GM21390 (cell line): ENCODE results near the gene ACSM4.
A peak's percentile ranks its signal among the peaks of the same experiment; 100 is the strongest.
"Not testable (repeated sequence)": the region's sequence is repeated elsewhere in the genome, so short reads cannot be mapped to it uniquely, and the experiment has no call there.

Experiments used
- ATAC-seq: cut with Tn5 transposase; IDR thresholded peaks from one replicate; pipeline ENCODE4 v1.9.1; 2021; ENCODE audit not compliant: unreplicated experiment

Gene ACSM4, protein sequence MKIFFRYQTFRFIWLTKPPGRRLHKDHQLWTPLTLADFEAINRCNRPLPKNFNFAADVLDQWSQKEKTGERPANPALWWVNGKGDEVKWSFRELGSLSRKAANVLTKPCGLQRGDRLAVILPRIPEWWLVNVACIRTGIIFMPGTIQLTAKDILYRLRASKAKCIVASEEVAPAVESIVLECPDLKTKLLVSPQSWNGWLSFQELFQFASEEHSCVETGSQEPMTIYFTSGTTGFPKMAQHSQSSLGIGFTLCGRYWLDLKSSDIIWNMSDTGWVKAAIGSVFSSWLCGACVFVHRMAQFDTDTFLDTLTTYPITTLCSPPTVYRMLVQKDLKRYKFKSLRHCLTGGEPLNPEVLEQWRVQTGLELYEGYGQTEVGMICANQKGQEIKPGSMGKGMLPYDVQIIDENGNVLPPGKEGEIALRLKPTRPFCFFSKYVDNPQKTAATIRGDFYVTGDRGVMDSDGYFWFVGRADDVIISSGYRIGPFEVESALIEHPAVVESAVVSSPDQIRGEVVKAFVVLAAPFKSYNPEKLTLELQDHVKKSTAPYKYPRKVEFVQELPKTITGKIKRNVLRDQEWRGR

DNA sequence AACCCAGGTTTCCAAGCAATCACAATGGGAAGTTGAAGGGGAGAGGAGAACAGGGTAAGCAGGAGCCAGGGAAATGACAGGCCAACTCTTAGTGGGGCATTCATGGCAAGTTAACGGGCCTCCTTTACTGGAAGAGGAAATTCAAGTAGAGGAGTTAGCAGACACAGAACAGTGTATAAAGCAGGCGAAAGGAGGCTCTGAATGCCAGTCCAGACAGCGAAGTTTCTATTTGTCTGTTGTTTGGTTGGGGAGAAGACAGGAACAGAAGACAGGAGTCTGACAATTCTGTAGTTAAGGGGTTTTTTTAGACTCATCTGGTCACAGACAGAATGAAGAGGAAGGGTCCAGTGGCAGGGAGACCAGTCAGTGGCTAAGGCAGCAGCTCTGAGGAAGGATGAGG is at the start of gene ACSM4:
TSS of gene ACSM4 (plus strand) at position 301 of the 400 bp plus-strand sequence. CDS start 260 bp downstream, outside the sequence.
- ATAC-seq: no peak

DNA sequence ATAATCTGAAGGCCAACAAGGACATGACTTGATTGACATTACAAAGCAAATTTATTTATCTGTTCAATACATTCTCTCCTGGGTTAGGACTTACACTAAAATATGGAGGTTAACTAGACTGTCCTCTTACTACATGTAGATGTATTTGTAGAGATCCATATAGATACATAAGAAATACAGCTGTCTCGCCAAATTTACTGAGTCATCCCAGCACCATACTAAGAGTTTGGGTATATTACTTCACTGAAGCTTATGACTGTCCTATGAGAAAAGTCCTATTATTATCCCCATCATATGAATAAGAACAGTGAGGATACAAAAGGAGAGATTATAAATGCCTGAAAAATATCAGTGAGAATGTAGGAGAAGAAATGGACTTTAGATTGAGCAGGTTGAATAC is 44.8 kb upstream of the ACSM4 start:
- ATAC-seq: no peak

DNA sequence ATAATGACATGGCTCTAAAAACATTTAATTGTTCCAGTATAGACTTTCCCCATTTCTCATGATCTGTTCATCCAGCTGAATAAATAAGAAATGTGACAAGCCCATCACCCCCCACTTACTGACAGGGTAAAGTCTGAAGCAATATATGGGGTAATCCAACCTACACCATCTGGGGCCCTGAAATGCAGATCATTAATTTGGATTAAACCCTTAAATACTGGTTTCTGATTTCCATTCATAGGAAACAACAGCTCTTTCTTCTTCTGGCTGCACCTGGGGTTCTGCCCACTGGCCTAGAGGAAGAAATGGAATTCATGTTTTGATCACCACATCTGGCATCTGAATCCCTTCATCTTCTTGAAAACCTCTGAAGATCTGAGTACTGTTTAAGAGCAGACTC is 39.3 kb upstream of the ACSM4 start:
- no peak for ATAC-seq

DNA sequence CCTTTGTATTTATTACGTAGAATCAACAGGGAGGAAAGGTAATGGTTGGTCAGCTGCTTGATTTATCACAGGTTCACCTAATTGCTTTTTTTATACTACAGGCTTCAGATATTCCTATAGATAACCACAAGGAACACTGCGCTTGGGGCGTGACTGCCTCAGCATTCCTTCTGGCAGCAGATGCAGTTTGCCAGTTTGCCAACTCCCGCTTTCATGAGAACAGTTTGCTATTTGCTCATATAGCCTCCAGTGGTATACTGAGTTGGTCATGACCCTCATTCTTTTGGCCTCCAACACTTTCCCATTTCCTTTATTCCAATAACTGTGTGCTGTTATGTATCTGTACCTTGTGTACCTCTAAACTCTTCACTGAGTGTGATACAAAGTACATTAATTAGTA is 38.6 kb upstream of the ACSM4 start:
- ATAC-seq: no peak

DNA sequence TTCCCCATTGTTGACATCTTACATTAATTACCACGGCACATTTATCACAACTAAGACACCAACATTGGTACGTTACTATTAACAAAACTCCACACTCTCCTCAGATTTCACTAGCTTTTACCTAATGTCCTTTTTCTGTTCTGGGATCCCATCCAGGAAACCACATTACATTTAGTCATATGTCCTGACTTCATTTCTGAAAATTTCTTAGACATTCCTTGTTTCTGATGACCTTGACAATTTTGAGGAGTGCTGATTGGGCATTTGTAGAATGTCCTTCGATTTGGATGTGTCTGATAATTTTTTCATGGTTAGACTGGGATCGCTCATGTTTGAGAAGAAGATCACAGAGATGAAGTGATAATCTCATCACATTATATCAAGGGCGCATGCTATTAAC is 34.6 kb upstream of the ACSM4 start:
- ATAC-seq: no peak

DNA sequence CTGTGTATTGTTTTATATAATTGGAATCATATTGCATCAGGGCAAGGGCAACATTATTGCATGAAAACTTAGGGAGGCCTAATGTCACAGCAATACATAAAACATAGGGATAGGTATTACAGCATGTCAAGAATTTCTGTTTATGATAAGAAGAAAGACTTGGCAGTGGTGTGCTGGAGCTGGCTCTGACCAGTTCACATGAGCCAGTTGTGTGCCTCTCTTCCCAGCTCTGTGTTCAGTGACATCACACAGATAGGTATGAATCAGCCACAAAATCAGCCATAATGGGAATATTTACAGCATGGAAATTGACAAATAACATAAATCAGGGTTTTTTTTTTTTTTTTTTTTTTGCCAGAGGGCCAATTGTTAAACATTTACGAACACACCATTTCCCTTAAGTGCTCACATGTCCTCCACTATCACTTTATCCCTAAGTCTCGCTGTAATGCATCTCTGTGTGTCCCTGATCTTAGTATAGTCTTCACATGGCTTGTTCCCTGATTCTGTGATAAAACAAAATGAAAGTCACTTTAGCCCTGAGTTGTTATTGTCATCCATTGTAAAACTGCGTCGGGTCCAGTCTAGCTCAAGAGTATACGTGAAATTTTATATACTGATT is 31.9 kb upstream of the ACSM4 start:
- no peak for ATAC-seq

DNA sequence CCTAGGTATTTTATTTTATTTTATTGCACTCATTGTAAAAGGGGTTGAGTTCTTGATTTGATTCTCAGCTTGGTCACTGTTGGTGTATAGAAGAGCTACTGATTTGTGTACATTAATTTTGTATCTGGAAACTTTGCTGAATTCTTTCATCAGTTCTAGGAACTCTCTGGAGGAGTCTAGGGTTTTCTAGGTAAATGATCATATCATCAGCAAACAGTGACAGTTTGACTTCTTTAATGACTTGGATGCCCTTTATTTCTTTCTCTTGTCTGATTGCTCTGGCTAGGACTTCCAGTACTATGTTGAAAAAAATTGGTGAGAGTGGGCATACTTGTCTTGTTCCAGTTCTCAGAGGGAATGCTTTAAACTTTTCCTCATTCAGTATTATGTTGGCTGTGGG is 28.4 kb upstream of the ACSM4 start:
- not testable (repeated sequence) for ATAC-seq

DNA sequence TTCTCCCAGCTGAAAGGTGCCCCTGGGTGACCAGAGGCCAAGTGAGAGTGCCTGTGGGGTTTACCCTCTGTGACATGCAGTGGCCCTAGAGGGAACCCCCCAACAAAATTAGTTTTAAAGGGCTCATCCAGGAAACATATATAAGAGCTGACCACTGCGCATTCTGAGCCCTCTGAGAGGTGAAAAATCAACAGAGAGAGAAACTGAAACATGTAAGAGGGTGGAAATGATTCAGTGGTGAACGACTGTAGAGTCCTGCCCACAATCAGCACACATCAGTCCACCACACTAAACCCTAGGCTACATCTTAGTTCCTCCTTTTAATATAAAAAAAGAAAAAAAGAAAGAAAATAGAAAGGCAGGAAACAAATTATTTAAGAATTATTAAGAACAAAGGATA is 21.0 kb upstream of the ACSM4 start:
- ATAC-seq: peak; percentile 67

DNA sequence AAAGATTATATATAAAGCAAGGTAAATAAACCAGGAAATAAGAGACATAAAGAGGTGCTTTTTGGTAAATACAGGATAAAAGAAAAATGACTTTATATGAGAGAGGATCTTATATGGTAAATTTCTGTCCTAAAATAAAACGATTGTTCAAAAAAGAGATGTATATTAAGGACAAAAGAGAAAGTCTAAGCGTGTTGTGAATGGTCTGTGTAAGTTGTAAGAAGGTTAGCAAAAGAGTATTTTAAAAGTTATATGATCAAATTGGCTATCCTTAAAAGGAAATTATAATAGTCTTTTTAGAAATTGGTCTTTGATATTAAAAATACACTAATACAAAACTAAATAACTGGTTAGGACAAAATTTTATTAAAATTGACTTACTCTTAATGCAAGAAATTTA is 14.1 kb upstream of the ACSM4 start:
- ATAC-seq: no peak

DNA sequence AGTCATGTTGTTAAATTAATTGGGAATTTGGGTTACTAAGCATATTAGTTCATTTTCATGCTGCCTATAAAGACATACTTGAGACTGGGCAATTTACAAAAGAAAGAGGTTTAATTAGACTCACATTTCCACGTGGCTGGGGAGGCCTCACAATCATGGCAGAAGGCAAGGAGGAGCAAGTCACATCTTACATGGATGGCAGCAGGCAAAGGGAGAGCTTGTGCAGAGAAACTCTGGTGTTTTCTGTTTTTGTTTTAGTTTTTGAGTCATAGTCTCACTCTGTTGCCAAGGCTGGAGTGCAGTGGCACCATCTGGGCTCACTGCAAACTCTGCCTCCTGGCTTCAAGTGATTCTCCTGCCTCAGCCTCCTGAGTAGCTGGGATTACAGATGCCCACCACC is 13.3 kb upstream of the ACSM4 start:
- not testable (repeated sequence) for ATAC-seq

DNA sequence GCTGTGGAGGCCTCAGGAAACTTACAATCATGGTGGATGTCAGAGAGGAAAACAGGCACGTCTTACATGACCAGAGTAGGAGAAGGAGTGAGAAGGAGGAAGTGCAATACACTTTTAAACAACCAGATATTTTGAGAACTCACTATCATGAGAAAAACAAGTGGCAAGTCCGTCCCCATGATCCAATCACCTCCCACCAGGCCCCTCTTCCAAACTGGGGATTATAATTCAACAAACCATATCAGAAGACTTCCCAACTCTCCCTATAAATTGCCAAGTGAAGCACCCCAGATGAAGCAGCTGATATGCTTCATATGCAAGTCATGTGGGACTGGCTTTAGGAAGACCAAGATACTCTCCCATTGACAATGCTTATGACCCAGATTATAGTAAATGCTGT is 11.6 kb upstream of the ACSM4 start:
- no peak for ATAC-seq

DNA sequence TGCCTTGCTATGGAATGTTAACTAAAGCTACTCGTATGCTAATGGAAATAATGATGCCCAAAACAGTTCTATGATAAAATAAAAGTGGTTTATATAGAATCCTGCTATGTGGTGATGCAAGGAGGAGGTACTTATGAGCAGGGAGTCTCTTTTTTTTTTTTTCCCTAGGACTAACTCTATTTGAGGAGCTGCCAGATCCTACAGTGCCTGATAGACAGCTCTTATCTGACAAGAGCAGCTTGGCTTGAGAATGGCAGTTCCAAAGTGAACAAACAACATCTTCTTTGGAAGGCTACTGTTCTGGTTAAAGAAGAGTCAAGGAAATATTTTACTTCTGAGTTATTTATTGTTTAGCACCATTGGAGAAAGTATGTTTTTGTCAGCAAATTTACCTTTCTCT is 10.2 kb upstream of the ACSM4 start:
- ATAC-seq: no peak

DNA sequence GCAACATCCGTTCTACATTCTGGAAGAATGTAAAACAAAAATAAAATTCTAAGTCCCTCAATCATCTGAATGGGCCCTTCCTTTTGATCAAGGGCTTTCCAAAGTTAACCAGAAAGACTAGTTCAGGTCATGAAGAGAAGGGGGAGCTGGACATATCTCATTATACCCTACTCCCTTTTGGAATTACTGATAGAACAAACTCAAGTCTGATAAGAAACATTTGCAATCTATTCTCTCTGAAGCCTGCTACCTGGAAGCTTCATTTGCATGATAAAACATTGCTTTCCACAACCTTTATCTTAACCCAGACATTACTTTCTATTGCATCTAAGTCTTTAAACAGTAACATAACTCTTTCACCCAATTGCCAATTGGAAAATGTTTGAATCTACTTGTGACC is 8.3 kb upstream of the ACSM4 start:
- ATAC-seq: no peak

DNA sequence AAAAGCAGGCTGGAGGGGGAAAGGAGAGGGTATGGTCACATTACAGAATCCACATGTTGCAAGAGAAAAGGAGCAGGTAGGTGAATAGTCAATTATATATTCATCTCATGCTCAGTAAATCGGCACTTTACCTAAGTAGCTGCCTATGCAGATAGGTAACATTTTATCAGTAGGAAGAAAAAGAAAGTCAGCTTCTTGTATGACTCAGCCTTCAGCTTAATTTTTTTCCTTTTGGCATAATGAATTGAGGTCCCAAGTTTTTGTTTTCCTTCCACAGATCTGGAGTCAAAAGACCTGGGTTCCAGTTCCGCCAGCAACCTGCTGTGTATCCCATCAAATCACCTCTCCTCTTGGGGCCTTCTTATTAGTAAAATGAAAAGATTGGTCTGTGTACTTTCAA is 6.0 kb upstream of the ACSM4 start:
- ATAC-seq: no peak

DNA sequence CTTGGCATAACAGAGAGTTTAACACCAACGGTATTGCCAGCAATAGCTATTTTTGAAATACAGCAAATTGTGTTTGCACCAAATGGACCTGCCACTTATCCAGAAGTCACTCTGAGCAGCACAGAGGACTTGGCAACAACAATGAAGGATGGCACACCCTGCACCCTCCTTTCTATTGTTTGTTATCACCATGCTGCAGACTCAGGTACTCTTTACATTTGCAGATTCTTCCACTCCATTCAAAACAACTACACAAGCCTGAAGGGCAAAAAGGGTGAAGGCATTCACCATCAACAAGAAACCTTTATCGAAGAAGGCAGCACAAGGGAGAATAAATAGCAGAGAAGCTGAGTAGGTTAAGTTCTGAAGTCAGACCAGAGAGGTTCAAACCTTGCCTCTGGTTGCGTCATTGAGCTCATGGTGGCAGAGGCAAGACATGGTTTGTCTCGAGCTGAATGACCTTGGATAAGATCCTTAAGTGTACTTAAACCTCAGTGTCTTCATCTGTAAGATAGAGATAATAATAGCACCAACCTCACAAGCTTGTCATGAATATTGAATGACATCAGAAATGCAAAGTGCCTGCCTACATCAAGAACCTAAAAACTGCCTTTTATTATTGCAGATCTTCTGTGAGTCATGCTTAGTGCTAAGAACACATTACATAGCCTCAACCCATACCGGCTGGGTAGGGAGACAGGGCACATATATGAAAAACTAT is 1.4 kb upstream of the ACSM4 start:
- no peak for ATAC-seq

DNA sequence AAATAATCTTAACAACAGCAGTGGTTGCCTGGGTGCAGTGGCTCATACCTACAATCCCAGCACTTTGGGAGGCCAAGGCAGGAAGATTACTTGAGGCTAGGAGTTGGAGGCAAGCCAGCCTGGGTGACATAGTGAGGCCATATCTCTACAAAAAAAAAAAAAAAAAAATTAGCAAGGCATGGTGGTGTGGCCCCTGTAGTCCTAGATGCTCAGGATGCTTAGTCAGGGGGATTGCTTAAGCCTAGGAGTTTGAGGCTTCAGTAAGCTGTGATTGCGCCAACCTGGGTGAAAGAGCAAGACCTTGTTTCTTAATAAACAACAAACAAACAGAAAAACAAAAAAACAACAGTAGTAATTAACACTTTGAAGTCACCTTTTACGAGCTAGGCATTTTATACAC is 642 bp upstream of the ACSM4 start:
- ATAC-seq: no peak

DNA sequence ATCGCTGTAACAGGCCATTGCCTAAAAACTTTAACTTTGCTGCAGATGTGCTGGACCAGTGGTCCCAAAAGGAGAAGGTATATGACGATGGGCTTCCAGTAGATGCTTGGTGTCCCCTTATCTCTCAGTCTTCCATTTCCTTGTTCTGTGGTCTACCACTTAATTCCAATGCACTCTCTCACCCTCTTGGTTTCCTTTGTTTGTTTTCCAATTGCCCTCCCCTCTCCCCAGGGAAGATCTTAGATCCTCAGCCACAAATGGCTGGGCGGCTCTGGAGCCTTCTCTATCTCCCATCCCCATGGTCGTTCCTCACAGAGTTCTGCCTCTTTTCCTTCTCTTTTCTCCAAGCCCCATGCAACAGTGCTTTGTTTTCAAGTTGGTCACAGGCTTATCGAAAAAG is 584 bp downstream of the ACSM4 start:
- ATAC-seq: no peak

DNA sequence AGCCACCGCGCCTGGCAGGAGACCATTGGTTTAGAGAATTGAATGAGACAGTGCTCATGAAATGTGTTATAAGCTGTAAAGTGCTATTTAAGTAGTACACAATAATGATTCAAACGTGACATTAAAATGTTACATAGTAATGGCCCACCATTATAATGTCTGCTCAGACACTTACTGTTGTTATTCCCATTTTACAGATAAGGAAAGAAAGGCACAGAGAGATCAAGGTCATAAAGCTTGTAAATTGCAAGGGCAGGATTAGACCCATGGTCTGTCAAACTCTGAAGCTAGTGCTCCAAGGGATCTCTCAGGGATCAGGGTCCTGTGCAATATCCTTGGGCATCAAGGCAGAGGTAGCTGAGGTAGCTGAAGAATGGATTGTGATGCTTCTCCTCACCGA is 6.2 kb downstream of the ACSM4 start:
- no peak for ATAC-seq

DNA sequence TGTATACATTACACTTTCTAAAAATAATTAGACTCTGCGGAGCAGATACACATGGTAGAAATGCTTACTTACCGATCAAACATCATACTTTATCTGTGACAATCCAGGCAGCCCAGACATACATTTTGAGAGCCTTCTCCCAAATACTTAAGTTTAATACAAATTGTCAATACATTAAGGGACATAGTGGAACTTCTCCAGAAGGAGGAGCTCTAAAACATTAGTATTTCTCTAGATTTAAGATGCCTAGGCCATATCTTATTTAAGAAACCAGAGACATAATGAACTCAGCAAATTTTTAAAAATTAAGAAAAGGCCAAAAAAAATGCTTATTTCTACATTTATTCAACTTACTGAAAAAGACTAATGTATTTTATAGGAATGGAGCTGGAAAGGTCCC is 16.1 kb downstream of the ACSM4 start:
- no peak for ATAC-seq

DNA sequence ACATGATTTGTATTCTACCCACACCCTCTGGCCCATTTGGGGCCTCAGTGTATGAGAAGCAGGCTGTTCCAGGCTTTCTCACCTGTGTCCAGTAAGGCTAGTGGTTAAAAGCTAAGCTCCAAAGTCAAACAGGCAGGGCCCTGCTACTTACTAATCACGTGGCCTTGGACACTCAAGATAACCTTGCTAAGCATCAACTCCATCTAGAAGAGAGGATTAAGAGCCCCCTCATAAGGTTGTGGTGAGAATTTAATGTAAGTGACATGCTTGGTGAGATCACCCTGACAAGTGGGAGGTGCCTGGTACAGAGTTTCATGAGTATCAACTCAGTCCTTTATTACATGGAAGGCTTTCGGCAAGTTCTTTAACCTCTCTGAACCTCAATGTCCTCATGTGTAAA is 17.8 kb downstream of the ACSM4 start:
- no peak for ATAC-seq

DNA sequence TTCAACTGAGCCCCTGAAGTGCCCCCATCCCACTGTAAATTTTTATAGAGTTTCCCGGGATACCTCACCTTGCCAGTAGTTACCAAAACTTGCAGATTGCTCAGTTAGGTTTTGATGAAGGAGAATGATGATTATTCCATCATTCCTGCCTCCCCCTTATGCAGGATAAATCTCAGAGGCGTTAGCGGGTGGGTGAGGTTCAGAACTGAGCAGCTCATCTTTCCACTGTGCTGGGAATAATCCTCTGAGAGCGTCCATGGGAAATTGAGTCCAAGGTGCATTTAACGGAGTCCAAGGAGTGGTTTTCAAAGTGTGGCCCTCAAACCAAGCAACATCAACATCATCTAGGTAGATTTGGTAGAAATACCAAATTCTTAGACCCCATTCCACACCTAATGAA is 18.7 kb downstream of the ACSM4 start:
- ATAC-seq: no peak

DNA sequence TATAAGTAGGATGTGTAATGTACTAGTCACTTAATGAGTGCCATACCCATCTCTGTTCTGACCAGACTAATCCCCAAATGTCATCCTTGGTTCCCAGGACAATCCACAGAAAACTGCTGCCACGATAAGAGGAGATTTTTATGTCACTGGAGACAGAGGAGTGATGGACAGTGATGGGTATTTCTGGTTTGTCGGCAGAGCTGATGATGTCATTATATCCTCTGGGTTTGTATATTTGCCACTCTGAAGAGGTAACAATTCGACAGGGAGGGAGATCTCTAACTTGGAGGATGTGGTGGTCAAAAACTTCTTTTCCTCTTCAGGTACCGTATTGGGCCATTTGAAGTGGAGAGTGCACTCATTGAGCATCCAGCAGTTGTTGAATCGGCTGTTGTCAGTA is 20.3 kb downstream of the ACSM4 start:
- no peak for ATAC-seq
